ENCODE measurements around the gene MCRIP2. TPM values are rescaled to one million over a fixed set of nuclear protein-coding genes. Genes with fewer than 3 reads are reported as not detected.

MCRIP2 gene
- total RNA-seq, 2 donors from 2014 or later: 15.7 to 17.1 TPM

GRCh38 chr16:676913-677312, 35.3 kb downstream of the MCRIP2 start:
- DNase-seq: peak in 1 of 3 donors; percentile 38
- H3K36me3 Mint-ChIP-seq (ENCODE audit: low read depth): no peaks in the 10 kb centered on the region

GRCh38 chr16:677316-678190, 35.9 kb downstream of the MCRIP2 start:
- ATAC-seq: no peak
- no peak overlapping the region for H3K27ac Mint-ChIP-seq
- H3K27me3 Mint-ChIP-seq: no peaks in the 10 kb centered on the region
- peak overlapping the region; percentile 80 for H3K4me3 Mint-ChIP-seq
- H3K36me3 Mint-ChIP-seq (ENCODE audit: low read depth): no peaks in the 10 kb centered on the region
- peaks cover 20% of the 10 kb centered on the region for H3K4me1 Mint-ChIP-seq
- DNase-seq: no peak
- H3K9me3 ChIP-seq (ENCODE audit: control insufficient read depth, low read length, poor library complexity, severe bottlenecking): no peaks in the 10 kb centered on the region

More at GRCh38 chr16:676913-677312, 35.3 kb downstream of the MCRIP2 start:
- ATAC-seq: no peak
- Mint-ChIP-seq H3K27ac (no peak overlapping the region), H3K4me3 (peak overlapping the region; percentile 80), H3K4me1 (peaks cover 16% of the 10 kb centered on the region), H3K27me3 (no peaks in the 10 kb centered on the region)
- no peaks in the 10 kb centered on the region for H3K9me3 ChIP-seq (ENCODE audit: control insufficient read depth, low read length, poor library complexity, severe bottlenecking)

- Mint-ChIP-seq H3K4me1 (peaks cover 25% of the 10 kb centered on the region), H3K27me3 (no peaks in the 10 kb centered on the region), H3K36me3 (ENCODE audit: low read depth) (no peaks in the 10 kb centered on the region), H3K4me3 (peak overlapping the region; percentile 76), H3K27ac (peak overlapping the region; percentile 34)
- no peaks in the 10 kb centered on the region for H3K9me3 ChIP-seq (ENCODE audit: control insufficient read depth, low read length, poor library complexity, severe bottlenecking)
- ATAC-seq (no peak), DNase-seq (no peak)
Measured at GRCh38 chr16:678209-678857, 36.7 kb downstream of the MCRIP2 start.

GRCh38 chr16:678858-679813, 37.5 kb downstream of the MCRIP2 start:
- no peaks in the 10 kb centered on the region for H3K27me3 Mint-ChIP-seq
- peak overlapping the region; percentile 34 for H3K27ac Mint-ChIP-seq
- no peak for ATAC-seq
- peak overlapping the region; percentile 82 for H3K4me3 Mint-ChIP-seq
- DNase-seq: peak in 2 of 3 donors; percentile 50 to 53
- H3K4me1 Mint-ChIP-seq: peaks cover 26% of the 10 kb centered on the region
- no peaks in the 10 kb centered on the region for H3K36me3 Mint-ChIP-seq (ENCODE audit: low read depth)
- H3K9me3 ChIP-seq (ENCODE audit: control insufficient read depth, low read length, poor library complexity, severe bottlenecking): no peaks in the 10 kb centered on the region

- Mint-ChIP-seq H3K4me3 (peak within 1 kb of the TSS; percentile 83), H3K4me1 (peaks cover 22% of the 10 kb centered on the region), H3K27ac (peak within 1 kb of the TSS; percentile 37), H3K27me3 (no peaks in the 10 kb centered on the region), H3K36me3 (ENCODE audit: low read depth) (no peaks in the 10 kb centered on the region)
- peak; percentile 76 to 89 (median 89) for DNase-seq
- peak; percentile 55 for ATAC-seq
- H3K9me3 ChIP-seq (ENCODE audit: control insufficient read depth, low read length, poor library complexity, severe bottlenecking): no peaks in the 10 kb centered on the region
Measured at GRCh38 chr16:679814-680624, 38.4 kb downstream of the MCRIP2 start, which contains the start of gene STUB1. TSS of gene STUB1 (plus strand) at chr16:680410. CDS start at chr16:680526, 116 bp downstream.

GRCh38 chr16:680625-680945, 39.0 kb downstream of the MCRIP2 start:
- Mint-ChIP-seq H3K4me1 (peaks cover 20% of the 10 kb centered on the region), H3K4me3 (peak overlapping the region; percentile 83), H3K27me3 (no peaks in the 10 kb centered on the region), H3K27ac (peak overlapping the region; percentile 37), H3K36me3 (ENCODE audit: low read depth) (no peaks in the 10 kb centered on the region)
- ATAC-seq: no peak
- DNase-seq: no peak
- no peaks in the 10 kb centered on the region for H3K9me3 ChIP-seq (ENCODE audit: control insufficient read depth, low read length, poor library complexity, severe bottlenecking)

- DNase-seq (no peak), ATAC-seq (no peak)
- H3K27me3 Mint-ChIP-seq: no peaks in the 10 kb centered on the region
- H3K4me1 Mint-ChIP-seq: peaks cover 20% of the 10 kb centered on the region
- peak overlapping the region; percentile 83 for H3K4me3 Mint-ChIP-seq
- no peaks in the 10 kb centered on the region for H3K36me3 Mint-ChIP-seq (ENCODE audit: low read depth)
- H3K27ac Mint-ChIP-seq: peak overlapping the region; percentile 37
- H3K9me3 ChIP-seq (ENCODE audit: control insufficient read depth, low read length, poor library complexity, severe bottlenecking): no peaks in the 10 kb centered on the region
Measured at GRCh38 chr16:680967-681745, 39.5 kb downstream of the MCRIP2 start.

GRCh38 chr16:681746-682427, 40.3 kb downstream of the MCRIP2 start:
- no peaks in the 10 kb centered on the region for H3K36me3 Mint-ChIP-seq (ENCODE audit: low read depth)
- H3K4me1 Mint-ChIP-seq: peaks cover 20% of the 10 kb centered on the region
- no peak for DNase-seq
- peak overlapping the region; percentile 43 for H3K4me3 Mint-ChIP-seq
- no peak for ATAC-seq
- H3K27me3 Mint-ChIP-seq: no peaks in the 10 kb centered on the region
- H3K27ac Mint-ChIP-seq: peak overlapping the region; percentile 61
- no peaks in the 10 kb centered on the region for H3K9me3 ChIP-seq (ENCODE audit: control insufficient read depth, low read length, poor library complexity, severe bottlenecking)

- Mint-ChIP-seq H3K27me3 (no peaks in the 10 kb centered on the region), H3K4me3 (peak overlapping the region; percentile 84), H3K27ac (peak overlapping the region; percentile 61), H3K36me3 (ENCODE audit: low read depth) (no peaks in the 10 kb centered on the region), H3K4me1 (peaks cover 20% of the 10 kb centered on the region)
- no peaks in the 10 kb centered on the region for H3K9me3 ChIP-seq (ENCODE audit: control insufficient read depth, low read length, poor library complexity, severe bottlenecking)
- DNase-seq: no peak
- no peak for ATAC-seq
Measured at GRCh38 chr16:682493-683395, 41.1 kb downstream of the MCRIP2 start.

- Mint-ChIP-seq H3K36me3 (ENCODE audit: low read depth) (no peaks in the 10 kb centered on the region), H3K4me3 (peak overlapping the region; percentile 84), H3K27ac (no peak overlapping the region), H3K27me3 (no peaks in the 10 kb centered on the region), H3K4me1 (peaks cover 20% of the 10 kb centered on the region)
- ATAC-seq: no peak
- H3K9me3 ChIP-seq (ENCODE audit: control insufficient read depth, low read length, poor library complexity, severe bottlenecking): no peaks in the 10 kb centered on the region
- DNase-seq: no peak
Measured at GRCh38 chr16:683396-684070, 41.9 kb downstream of the MCRIP2 start.
